NCI-H774 (cell line): ENCODE data around the gene CDH5.

Experiments used
- DNase-seq: peaks from one replicate; lab custom pipeline; 2025; lab: John Stamatoyannopoulos, UW

The CDH5 gene

DNA sequence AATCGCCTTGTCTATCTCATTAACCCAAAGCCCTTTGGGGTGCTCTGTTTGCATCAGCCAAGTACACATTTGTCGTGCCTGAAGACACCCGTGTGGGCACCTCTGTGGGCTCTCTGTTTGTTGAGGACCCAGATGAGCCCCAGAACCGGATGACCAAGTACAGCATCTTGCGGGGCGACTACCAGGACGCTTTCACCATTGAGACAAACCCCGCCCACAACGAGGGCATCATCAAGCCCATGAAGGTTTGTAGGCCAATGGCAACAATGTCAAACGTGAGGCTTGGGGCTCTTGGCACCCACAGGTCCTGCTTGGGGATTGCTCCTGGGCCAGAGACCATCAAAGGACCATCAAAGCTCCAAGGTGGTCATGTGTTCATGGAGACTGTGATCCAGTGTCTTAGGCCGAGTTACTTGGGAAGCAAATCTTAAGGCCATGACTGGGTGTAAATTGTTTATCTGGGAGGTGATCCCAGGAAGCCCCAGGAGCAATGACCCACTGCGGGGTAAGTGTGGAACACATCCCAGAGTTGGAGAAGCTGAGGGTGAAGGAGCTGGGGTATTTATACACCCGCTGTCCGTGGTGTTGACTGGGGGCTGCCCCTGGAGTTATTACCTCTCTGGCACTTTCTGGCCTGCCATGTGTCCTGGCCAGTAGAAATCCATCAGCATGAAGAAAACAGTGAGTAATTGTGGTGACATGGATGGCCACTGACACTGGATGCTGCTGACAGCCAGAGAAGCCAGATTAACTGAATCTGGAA is 24.0 kb downstream of the CDH5 start:
- DNase-seq: no peak

DNA sequence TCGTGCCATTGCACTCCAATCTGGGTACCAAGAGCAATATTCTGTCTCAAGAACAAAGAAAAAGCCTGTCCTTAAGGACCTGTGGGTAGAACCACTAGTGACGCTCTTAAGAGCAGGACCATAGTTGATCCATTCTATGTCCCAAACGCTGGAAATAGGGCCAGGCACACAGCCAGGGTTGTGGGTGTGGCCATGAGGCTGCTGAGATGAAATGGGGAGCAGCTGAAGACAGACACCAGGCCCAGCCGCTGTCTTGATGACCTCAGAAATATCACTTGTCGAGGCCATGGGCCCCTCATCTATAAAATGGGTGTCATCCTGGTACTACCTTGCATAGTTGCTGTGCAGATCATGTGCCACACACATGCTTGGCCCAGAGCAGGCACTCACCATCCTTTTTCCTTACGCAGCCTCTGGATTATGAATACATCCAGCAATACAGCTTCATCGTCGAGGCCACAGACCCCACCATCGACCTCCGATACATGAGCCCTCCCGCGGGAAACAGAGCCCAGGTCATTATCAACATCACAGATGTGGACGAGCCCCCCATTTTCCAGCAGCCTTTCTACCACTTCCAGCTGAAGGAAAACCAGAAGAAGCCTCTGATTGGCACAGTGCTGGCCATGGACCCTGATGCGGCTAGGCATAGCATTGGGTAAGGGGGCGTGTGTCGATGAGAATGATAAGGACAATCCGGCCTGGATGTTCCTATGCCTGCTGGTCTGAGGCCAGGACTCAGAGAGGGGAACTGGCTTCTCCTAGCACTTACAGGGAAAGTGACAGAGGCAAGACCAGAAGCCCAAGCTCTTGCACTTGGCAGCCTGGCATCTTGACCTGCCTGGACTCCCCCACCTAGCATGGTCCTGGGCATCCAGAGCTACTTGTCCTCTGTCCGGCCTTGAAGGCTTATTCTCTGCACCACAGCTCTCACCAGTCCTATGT is 25.5 kb downstream of the CDH5 start:
- no peak for DNase-seq

DNA sequence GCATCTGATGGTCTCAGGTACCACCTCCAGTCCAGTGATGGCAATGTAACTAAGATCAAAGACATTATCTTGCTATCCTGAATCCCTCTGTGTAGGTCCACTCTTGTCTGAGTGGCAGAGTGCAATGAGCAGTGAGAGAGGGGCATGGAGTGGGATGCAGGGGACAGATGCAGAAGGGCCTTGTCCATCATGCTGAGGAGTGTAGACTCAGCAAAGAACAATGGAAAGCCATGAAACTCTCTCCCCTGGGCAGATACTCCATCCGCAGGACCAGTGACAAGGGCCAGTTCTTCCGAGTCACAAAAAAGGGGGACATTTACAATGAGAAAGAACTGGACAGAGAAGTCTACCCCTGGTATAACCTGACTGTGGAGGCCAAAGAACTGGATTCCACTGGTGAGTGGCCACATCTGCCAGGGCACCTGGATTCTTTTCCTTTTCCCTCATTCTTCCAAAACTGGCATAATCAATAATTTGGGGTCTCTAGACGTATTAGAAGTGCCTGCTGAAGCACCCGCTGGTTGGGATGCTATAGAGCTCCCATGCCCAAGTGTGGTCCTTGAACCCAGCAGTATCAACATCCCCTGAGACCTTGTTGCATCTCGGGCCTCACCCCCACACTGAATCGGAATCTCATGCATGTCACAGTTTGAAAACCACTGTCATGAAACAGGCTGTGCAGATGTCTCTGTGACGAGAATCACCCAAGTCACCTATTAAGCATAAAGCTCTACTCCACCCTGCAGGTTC is 29.5 kb downstream of the CDH5 start:
- no peak for DNase-seq

DNA sequence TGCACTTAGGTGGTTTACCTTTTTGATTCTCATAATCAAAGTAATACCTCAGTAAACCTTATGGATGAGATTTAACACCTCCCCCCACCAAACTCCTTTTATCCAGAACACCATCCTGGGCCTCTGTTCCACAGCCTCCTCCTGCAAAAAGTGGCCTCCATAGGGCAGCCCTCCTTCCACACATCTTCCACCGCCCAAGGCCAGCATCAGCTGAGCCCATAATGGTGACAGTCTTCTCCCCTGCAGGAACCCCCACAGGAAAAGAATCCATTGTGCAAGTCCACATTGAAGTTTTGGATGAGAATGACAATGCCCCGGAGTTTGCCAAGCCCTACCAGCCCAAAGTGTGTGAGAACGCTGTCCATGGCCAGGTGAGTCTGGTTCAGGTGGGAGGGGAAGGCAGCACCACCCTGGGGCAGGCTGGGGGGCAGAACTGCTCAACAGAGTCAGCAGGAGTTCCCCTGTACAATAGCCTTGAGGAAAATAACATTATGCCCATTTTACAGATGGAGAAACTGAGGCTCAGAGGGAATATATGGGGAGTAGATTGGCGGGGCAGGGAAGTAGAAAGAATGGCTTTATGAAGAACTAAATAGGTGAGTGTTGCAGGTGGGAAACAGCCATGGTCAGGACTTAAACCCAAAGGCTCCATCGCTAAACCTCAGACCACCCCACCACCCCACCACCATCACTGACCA is 31.4 kb downstream of the CDH5 start:
- DNase-seq: no peak

DNA sequence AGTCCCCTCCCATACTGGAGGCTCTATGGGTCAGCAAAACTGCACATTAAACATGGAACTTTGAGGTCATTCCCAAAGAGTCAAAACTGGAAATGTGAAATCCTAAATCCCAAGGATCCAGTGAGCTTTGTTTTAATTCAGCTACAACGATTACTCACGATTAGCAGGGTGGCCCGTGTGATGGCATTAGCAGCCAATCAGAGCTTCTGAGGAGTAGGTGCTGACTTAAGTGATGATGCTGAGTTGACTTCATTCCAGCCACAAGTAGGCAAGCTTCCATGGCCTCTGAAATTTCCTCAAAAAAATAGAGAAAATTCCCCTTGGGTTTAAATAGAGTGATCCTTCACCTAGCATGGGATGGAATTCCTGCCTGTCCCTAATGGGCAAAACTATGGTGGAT is 32.5 kb downstream of the CDH5 start:
- no peak for DNase-seq

DNA sequence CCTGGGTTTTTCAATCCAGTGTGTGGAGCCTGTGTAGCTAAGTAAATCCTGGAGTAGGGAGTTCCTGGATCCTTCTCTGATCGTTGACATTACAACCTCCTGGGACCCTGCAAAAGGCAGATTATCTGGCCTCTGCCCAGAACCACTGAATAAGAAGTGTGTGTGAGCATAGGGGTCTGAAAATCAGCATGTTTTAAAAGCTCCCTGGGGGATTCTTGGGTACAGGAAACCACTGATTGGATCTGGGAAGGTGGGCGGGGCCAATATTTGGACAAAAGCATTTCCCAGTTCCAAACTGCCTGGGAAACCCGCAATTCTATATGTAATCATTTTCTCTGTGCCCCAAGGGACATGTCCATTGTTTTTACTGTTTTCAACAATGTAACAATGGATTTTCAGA is 33.4 kb downstream of the CDH5 start:
- DNase-seq: no peak

DNA sequence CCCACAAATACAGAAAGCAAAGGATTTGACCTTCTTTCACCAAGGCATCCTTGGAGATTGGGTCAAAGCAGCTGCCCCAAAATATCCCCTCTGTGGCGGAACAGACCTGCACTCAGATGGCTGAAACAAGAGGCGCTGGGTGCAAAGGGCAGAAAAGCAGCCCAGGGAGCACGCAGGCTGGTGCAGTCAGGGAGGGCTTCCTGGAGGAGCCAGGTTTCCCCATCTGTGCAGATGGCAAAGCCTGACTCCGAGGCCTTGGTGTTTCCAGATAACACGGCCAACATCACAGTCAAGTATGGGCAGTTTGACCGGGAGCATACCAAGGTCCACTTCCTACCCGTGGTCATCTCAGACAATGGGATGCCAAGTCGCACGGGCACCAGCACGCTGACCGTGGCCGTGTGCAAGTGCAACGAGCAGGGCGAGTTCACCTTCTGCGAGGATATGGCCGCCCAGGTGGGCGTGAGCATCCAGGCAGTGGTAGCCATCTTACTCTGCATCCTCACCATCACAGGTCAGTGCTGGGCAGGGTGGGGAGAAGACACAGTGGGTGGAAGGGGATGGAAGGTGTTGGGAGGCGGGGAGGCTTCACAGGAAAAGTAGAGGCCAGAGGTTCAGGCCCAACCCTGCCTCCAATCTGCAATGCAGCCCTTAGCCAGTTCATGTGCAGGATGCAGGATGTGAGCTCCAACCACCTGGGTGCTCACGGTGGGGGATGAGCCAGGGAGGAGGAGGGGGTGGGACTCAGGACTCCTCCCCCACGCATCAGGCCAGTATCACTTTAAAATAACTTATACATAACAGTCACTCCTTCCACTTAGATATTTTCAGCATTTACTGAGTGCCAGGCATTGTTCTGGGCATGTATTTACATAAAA is 34.3 kb downstream of the CDH5 start:
- DNase-seq: no peak

DNA sequence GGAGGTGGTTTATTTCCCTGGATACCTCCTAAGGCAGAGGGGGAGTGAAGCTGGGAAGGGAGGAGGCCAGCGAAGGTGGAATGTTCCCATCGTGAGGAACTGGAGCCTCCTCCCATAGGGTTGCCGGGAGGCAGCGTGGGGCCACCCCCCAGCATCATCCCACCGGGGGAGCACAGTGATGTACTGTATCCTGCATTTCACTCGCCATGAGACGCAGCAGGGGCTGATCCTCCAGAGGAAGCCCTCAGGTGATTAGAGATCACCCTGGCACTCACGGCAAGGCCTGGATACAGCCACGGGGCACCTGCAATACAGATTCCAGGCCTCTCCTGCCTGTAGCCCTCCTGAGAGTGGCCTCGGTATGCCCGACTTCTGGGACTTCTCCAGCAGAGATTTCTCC is 35.1 kb downstream of the CDH5 start:
- DNase-seq: no peak

DNA sequence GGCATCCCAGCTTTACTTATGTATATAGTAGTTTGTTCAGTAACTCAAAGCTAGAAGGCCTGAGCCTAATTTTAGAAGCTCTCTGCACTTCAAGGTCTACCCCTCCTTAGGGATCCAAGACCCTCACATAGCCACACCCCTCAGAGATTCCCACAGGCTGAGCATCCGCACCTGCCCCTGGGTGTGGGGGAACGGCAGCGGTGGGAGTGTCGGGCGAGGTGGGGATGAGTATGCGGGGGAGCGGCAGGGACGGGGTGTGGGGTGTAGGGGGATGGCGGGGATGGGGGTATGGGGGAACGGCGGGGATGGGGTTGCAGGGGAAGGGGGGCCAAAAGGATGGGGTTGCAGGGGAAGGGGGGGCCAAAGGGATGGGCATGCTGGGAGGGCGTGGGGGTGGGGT is 35.7 kb downstream of the CDH5 start:
- DNase-seq: no peak

DNA sequence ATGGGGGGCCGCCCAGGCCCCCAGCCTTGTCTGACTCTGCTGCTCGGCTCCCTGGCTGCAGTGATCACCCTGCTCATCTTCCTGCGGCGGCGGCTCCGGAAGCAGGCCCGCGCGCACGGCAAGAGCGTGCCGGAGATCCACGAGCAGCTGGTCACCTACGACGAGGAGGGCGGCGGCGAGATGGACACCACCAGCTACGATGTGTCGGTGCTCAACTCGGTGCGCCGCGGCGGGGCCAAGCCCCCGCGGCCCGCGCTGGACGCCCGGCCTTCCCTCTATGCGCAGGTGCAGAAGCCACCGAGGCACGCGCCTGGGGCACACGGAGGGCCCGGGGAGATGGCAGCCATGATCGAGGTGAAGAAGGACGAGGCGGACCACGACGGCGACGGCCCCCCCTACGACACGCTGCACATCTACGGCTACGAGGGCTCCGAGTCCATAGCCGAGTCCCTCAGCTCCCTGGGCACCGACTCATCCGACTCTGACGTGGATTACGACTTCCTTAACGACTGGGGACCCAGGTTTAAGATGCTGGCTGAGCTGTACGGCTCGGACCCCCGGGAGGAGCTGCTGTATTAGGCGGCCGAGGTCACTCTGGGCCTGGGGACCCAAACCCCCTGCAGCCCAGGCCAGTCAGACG is 36.2 kb downstream of the CDH5 start:
- no peak for DNase-seq

DNA sequence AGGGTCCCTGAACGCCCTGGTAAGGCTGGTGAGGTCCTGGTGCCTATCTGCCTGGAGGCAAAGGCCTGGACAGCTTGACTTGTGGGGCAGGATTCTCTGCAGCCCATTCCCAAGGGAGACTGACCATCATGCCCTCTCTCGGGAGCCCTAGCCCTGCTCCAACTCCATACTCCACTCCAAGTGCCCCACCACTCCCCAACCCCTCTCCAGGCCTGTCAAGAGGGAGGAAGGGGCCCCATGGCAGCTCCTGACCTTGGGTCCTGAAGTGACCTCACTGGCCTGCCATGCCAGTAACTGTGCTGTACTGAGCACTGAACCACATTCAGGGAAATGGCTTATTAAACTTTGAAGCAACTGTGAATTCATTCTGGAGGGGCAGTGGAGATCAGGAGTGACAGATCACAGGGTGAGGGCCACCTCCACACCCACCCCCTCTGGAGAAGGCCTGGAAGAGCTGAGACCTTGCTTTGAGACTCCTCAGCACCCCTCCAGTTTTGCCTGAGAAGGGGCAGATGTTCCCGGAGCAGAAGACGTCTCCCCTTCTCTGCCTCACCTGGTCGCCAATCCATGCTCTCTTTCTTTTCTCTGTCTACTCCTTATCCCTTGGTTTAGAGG is 37.1 kb downstream of the CDH5 start:
- no peak for DNase-seq

DNA sequence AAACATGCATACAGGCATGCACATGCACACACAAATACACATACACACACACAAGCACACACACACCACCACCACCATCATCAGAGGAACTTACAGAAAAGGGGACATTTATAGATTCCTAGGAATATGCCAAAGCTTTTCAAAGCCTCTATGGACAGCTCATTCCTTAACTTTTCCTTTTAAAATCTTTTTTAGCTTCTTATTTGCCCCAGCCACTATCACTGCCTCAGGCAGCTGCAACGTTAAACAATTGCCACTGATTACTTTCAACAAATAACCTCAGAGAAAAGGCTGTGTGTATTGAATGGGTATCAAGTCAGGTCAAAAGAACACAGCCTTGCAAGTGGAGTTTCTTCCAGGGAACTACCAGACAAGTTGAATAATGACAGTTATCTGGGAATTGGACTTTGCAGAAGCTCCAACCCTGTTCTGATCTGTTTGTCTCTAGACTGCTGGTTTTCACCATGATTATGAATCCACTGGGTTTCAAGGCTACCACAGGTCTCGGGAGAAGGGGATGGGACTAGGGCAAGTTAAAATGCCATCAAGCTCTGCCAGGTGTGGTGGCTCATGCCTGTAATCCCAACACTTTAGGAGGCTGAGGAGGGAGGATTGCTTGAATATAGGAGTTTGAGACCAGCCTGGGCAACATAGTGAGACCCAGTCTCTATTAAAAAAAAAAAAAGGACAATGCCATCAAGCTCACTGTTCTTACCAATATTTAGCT is 38.7 kb downstream of the CDH5 start:
- DNase-seq: no peak

DNA sequence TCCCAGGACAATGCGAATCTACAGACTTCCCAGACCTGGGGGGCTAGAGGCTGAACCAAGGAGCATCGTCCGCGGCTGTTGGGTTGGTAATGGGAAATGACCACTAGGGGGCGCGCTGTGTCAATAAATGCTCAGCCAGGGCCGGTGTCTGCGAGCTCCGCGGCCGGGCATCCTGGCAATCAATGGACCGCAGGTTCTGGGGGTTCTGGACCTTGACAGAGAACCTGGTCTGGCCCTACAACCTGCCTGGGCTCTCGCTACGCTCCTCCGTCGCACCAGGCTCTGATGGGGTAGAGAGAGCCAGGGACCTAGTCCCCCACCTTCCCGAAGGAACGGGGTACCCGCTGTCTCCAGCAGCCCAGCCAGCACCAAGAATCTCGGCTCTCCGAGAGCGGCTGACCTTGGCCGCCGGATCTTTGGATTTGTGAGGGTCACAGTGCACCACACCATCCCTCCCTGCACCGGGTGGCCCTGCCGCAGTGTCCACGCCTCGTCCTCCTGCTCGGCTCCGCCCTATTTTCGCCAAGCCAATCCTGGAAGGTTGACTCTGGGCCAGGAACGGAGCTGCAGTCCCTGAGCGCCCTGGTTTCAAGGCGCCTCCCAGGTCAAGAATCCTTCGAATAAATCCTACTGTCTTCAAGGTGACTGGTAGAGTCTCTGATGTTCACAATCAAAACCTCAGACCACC is 40.2 kb downstream of the CDH5 start:
- DNase-seq: peak; percentile 7

DNA sequence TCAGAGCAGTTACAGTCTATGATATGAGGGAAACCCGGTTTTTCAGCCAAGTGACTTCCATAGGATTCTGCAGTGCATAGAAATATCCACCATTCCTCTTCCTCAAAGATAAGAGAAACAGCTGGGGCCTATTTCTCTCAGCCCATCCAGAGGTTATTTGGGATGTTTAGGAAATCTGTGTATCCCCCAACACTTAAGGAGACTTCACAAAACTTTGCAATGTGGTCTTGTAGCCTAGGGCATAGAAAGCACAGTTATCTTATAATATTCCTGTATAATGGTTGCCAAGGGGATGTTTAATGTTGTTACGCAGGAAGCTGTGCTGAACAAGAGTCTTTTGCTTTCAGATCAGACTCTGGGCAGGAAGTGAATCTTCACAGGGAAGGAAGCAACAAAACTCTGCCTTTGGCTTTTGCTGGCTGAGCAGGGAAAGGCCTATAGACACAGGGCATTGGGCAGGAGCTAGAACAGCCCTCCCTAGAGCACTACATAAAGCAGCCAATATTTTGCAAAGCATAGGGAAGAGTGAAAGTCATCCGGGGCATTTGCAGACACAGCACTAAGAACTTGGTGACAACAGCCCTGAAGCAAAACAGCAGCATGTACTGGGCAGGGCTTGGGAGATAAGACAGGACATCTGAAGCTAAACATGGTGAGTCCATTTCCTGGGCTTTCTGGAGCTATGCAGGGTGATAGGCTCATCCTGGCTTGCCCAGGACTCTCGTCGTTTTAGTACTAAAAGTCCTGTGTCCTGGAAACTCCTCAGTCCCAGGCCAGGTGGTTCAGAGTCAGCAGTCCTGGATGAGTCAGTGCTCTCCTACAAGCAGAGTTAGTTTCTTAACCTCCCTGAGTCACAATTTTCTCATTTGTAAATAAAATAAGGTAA is 41.9 kb downstream of the CDH5 start:
- DNase-seq: no peak

DNA sequence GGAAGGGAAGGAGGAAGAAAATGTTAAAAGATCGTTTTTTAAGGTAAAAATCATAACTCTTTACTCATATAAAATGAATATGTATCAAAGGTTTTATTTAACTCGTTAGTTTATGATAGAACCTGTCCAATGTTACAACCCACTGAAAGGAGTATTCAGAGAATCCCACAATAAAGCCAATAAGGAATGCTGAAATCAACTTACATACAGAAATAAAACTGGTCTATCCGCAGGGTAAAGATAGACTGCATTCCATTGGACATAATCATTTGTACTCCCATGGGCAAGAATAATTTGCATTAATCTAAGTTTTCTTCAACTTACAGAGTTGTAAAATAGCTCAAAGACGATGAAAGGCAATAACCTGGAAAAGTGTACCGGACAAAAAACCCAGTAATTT is 42.7 kb downstream of the CDH5 start:
- no peak for DNase-seq

DNA sequence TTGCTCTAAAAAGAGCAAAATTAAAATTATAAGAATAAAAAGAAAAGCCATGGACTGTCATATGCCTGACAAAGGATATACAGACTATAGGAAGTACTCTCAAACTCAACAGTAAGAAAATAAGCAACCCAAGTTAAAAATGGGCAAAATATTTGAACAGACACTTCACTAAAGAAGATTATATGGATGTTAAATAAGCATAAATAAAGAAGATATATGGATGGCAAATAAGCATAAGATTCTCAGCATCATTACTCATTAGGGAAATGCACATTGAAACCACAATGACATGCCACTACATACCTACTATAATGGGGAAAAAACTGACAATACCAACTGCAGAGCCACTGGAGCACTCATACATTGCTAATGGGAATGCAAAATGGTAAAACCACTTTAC is 45.7 kb downstream of the CDH5 start:
- DNase-seq: no peak

DNA sequence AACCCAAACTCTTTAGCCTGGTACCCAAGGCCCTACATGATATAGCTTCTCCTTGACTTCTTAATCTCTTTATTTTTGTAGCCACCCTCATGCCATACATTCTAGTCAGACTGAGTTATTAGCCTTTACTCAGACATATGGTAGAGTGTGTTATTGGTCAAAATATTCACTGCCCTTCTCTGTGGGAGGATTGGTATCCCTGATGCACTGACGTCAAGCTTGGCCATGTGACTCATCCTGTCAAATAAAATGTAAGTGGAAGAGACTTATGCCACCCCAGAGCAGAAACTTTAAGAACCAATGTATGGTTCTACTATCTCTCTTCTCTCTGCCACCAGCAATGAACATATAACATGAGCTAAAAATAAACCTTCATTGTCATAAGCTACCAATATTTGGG is 48.4 kb downstream of the CDH5 start:
- no peak for DNase-seq

DNA sequence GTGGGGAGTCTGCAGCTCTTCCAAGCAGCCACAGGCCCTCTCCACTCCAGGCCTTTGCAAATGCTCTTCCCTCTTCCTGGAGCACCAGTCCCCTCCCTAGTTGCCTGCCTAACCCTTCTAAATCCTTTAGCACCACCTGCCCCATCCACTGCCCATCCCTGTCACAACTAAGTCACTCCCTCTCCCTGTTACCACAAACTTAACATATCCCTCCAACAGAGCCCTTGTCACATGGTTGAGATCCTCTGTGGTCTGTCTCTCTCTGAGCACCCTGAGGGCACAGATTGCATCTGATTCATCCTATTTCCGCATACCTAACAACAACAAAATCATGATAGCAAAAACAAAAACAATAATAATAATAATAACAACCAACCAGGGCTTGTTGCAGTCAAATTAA is 49.6 kb downstream of the CDH5 start:
- no peak for DNase-seq
